SU-DHL-6 (cell line): Measurements from ENCODE around the gene RHOT2.

Experiments
- H2AFZ ChIP-seq: fragments of 200-600 bp; sonication (generic); 2 replicates; pipeline ENCODE4 v1.6.1; 2014; ENCODE audit warnings: low read depth, mild to moderate bottlenecking, moderate library complexity, mixed read lengths, antibody characterized with exemption, low read length; ENCODE audit not compliant: severe bottlenecking
- H3F3A ChIP-seq: fragments of 200-600 bp; shearing (Covaris generic); 2 replicates; pipeline ENCODE4 v1.6.0; 2016; ENCODE audit warnings: antibody characterized with exemption, mild to moderate bottlenecking; ENCODE audit not compliant: insufficient read depth
- H3K27ac ChIP-seq: fragments of 200-600 bp; sonication (generic); 2 replicates; pipeline ENCODE4 v1.5.1; 2016; ENCODE audit warnings: low read depth, mild to moderate bottlenecking, low read length, moderate library complexity, mixed read lengths
- H3K27me3 ChIP-seq: fragments of 200-600 bp; sonication (generic), shearing (Covaris generic); 2 replicates; pipeline ENCODE4 v1.6.0; 2014; ENCODE audit warnings: mild to moderate bottlenecking, low read length
- H3K36me3 ChIP-seq: fragments of 200-600 bp; sonication (generic); 2 replicates; pipeline ENCODE4 v1.6.1; 2014; ENCODE audit warnings: mild to moderate bottlenecking, low read length, mixed read lengths
- H3K4me2 ChIP-seq: fragments of 300-600, 200-600 bp; shearing (Covaris generic), sonication (generic); 2 replicates; pipeline ENCODE4 v1.6.0; 2014; ENCODE audit warnings: low read length, low read depth, mild to moderate bottlenecking; ENCODE audit not compliant: poor library complexity, severe bottlenecking
- H3K4me3 ChIP-seq: fragments of 200-600 bp; sonication (generic); 2 replicates; pipeline ENCODE4 v1.5.1; 2014; ENCODE audit warnings: antibody characterized with exemption, low read length, mild to moderate bottlenecking, mixed read lengths; ENCODE audit not compliant: insufficient read depth, poor library complexity, severe bottlenecking
- H3K79me2 ChIP-seq: fragments of 200-600 bp; sonication (generic); 2 replicates; pipeline ENCODE4 v1.6.1; 2014; ENCODE audit warnings: mild to moderate bottlenecking, low read length, moderate library complexity; ENCODE audit not compliant: insufficient read depth
- H3K9ac ChIP-seq: fragments of 200-600 bp; sonication (generic); 2 replicates; pipeline ENCODE4 v1.7.0; 2014; ENCODE audit warnings: mild to moderate bottlenecking, low read length
- H3K9me2 ChIP-seq: fragments of 200-600 bp; sonication (generic); replicated peaks from 2 replicates; pipeline ENCODE4 v1.6.1; 2014; ENCODE audit warnings: low read length; ENCODE audit not compliant: insufficient read depth
- H3K9me3 ChIP-seq: fragments of 200-600 bp; sonication (generic); 2 replicates; pipeline ENCODE4 v1.6.1; 2014; ENCODE audit warnings: low read length, mixed read lengths; ENCODE audit not compliant: insufficient read depth
- H4K20me1 ChIP-seq: fragments of 200-600 bp; sonication (generic); 2 replicates; pipeline ENCODE4 v1.6.1; 2014; ENCODE audit warnings: low read depth, mild to moderate bottlenecking, antibody characterized with exemption, low read length, moderate library complexity, mixed read lengths
- CTCF ChIP-seq: fragments of 200-600 bp; sonication (generic); IDR thresholded peaks from one replicate; pipeline ENCODE4 v1.5.1; 2017; ENCODE audit warnings: antibody characterized with exemption, mild to moderate bottlenecking, low read length, moderate library complexity; ENCODE audit not compliant: insufficient read depth, poor library complexity, severe bottlenecking
- EZH2phosphoT487 ChIP-seq: fragments of 200-600 bp; sonication (generic), shearing (Covaris generic); conservative IDR thresholded peaks from 2 replicates; pipeline ENCODE4 v1.6.1; 2018; ENCODE audit warnings: mild to moderate bottlenecking, antibody characterized with exemption, low read length, moderate library complexity, mixed read lengths

The RHOT2 gene

GRCh38 chr16:676913-677312 is 9.0 kb downstream of the RHOT2 start:
- TF ChIP-seq CTCF (no peak), EZH2phosphoT487 (no peak)
- no peaks in the 10 kb centered on the region for H3K36me3 ChIP-seq
- H3K27me3 ChIP-seq: no peaks in the 10 kb centered on the region
- no peak overlapping the region for H2AFZ ChIP-seq
- no peak overlapping the region for H3K9ac ChIP-seq
- H3K4me2 ChIP-seq: no peak overlapping the region
- H3F3A ChIP-seq: peaks cover 9% of the 10 kb centered on the region; the same call in 1 of the 2 replicates
- H3K9me2 ChIP-seq: no peaks in the 10 kb centered on the region
- H3K9me3 ChIP-seq: no peaks in the 10 kb centered on the region
- H3K27ac ChIP-seq: no peak overlapping the region
- H3K79me2 ChIP-seq: peaks cover 11% of the 10 kb centered on the region; the same call in 1 of the 2 replicates
- no peak overlapping the region for H3K4me3 ChIP-seq
- no peaks in the 10 kb centered on the region for H4K20me1 ChIP-seq

GRCh38 chr16:677316-678190 is 9.6 kb downstream of the RHOT2 start:
- no peak overlapping the region for H3K4me2 ChIP-seq
- no peak for TF ChIP-seq EZH2phosphoT487
- H3K9ac ChIP-seq: no peak overlapping the region
- no peaks in the 10 kb centered on the region for H3K27me3 ChIP-seq
- no peaks in the 10 kb centered on the region for H3K9me3 ChIP-seq
- no peaks in the 10 kb centered on the region for H4K20me1 ChIP-seq
- H3K27ac ChIP-seq: no peak overlapping the region
- no peaks in the 10 kb centered on the region for H3K36me3 ChIP-seq
- no peak overlapping the region for H3K4me3 ChIP-seq
- H3K9me2 ChIP-seq: no peaks in the 10 kb centered on the region
- H3K79me2 ChIP-seq: peaks cover 16% of the 10 kb centered on the region; the same call in 1 of the 2 replicates
- H2AFZ ChIP-seq: no peak overlapping the region
- H3F3A ChIP-seq: peaks cover 9% of the 10 kb centered on the region; the same call in 1 of the 2 replicates

- TF ChIP-seq EZH2phosphoT487 (no peak), CTCF (no peak)
- H4K20me1 ChIP-seq: no peaks in the 10 kb centered on the region
- no peaks in the 10 kb centered on the region for H3K27me3 ChIP-seq
- no peak overlapping the region for H3K4me2 ChIP-seq
- H3K27ac ChIP-seq: no peak overlapping the region
- no peaks in the 10 kb centered on the region for H3K36me3 ChIP-seq
- peaks cover 9% of the 10 kb centered on the region; the same call in 1 of the 2 replicates for H3F3A ChIP-seq
- H3K9ac ChIP-seq: no peak overlapping the region
- H3K9me2 ChIP-seq: no peaks in the 10 kb centered on the region
- peaks cover 23% of the 10 kb centered on the region; the same call in 1 of the 2 replicates for H3K79me2 ChIP-seq
- H2AFZ ChIP-seq: no peak overlapping the region
- no peaks in the 10 kb centered on the region for H3K9me3 ChIP-seq
- H3K4me3 ChIP-seq: no peak overlapping the region
Observed at GRCh38 chr16:678209-678857, 10.4 kb downstream of the RHOT2 start.
